B cell (primary cell): ENCODE data around the gene COBLL1.

ENCODE experiments used
- EZH2 ChIP-seq: IDR thresholded peaks from 2 replicates; pipeline ENCODE4 v1.6.1; 2012; ENCODE audit warnings: borderline replicate concordance, low read depth, mild to moderate bottlenecking, moderate library complexity, low read length; ENCODE audit not compliant: insufficient read depth, poor library complexity, severe bottlenecking
- TF ChIP-seq, protein P1 (sequence below): fragments of 200-600 bp; IDR thresholded peaks from one replicate; pipeline ENCODE4 v1.8.0; 2022; ENCODE audit warnings: antibody characterized with exemption, mild to moderate bottlenecking

DNA sequence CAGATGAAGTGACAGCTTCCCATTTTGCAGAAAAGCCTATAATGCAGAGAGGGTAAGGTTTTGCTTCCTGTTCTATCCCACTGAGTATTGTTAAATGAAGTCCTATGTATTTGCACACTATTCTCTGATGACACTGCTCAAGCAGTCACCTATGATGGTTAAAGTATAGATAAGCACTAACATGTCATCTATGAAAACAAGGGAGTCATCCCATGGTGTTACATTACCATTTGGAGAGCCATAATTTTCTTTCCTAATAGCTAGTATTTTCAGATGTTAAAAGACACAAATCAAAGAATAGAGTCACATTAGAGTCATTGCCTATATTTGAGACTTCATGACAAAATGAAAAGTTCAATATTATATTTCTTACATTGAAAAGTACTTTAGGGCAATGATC is 177.6 kb downstream of the COBLL1 start:
- TF ChIP-seq, protein P1, sequence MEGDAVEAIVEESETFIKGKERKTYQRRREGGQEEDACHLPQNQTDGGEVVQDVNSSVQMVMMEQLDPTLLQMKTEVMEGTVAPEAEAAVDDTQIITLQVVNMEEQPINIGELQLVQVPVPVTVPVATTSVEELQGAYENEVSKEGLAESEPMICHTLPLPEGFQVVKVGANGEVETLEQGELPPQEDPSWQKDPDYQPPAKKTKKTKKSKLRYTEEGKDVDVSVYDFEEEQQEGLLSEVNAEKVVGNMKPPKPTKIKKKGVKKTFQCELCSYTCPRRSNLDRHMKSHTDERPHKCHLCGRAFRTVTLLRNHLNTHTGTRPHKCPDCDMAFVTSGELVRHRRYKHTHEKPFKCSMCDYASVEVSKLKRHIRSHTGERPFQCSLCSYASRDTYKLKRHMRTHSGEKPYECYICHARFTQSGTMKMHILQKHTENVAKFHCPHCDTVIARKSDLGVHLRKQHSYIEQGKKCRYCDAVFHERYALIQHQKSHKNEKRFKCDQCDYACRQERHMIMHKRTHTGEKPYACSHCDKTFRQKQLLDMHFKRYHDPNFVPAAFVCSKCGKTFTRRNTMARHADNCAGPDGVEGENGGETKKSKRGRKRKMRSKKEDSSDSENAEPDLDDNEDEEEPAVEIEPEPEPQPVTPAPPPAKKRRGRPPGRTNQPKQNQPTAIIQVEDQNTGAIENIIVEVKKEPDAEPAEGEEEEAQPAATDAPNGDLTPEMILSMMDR: no peak
- TF ChIP-seq EZH2: no peak
